LNCAP (cell line): ENCODE results near the gene ASAH2.

Experiments
- CTCF ChIP-seq: fragments of 450-650 bp; IDR thresholded peaks from 2 replicates; pipeline ENCODE4 v1.5.1; 2017; ENCODE audit warnings: mild to moderate bottlenecking

Gene ASAH2

GRCh38 chr10:50251394-50251793 lies at the start of gene ASAH2:
Gene ASAH2, minus strand, starts transcription at chr10:50251516. Its CDS starts 2,906 bp downstream, at chr10:50248610.
- no peak for TF ChIP-seq CTCF

- TF ChIP-seq CTCF, result no peak
Measured at GRCh38 chr10:50299948-50300669, 48.8 kb upstream of the ASAH2 start.

- no peak for TF ChIP-seq CTCF
Measured at GRCh38 chr10:50295367-50295766, 44.1 kb upstream of the ASAH2 start.

- TF ChIP-seq CTCF, result no peak
Measured at GRCh38 chr10:50294582-50294981, 43.3 kb upstream of the ASAH2 start.

GRCh38 chr10:50293513-50294313 lies 42.4 kb upstream of the ASAH2 start:
- TF ChIP-seq CTCF, result no peak

GRCh38 chr10:50291261-50291850 lies 40.0 kb upstream of the ASAH2 start:
- TF ChIP-seq CTCF, result peak; percentile 33; the same call in 1 of the 2 replicates

- TF ChIP-seq CTCF, result no peak
Measured at GRCh38 chr10:50289196-50289595, 37.9 kb upstream of the ASAH2 start.
